ENCODE measurements around the gene MYEOV.

Gene MYEOV

GRCh38 chr11:69317401-69318092 lies 23.6 kb downstream of the MYEOV start:
- no peak for DNase-seq (ENCODE audit: low spot score)

- no peak for DNase-seq (ENCODE audit: low spot score)
Measured at GRCh38 chr11:69318093-69318420, 24.1 kb downstream of the MYEOV start.

- no peak for DNase-seq (ENCODE audit: low spot score)
Measured at GRCh38 chr11:69319255-69320106, 25.5 kb downstream of the MYEOV start.

- no peak for DNase-seq (ENCODE audit: low spot score)
Measured at GRCh38 chr11:69320326-69320725, 26.4 kb downstream of the MYEOV start.

GRCh38 chr11:69320756-69321741 lies 27.1 kb downstream of the MYEOV start:
- DNase-seq (ENCODE audit: low spot score), result peak; percentile 3

- no peak for DNase-seq (ENCODE audit: low spot score)
Measured at GRCh38 chr11:69321877-69322361, 28.0 kb downstream of the MYEOV start.

GRCh38 chr11:69325446-69325845 lies 31.5 kb downstream of the MYEOV start:
- DNase-seq (ENCODE audit: low spot score), result no peak

- DNase-seq (ENCODE audit: low spot score), result no peak
Measured at GRCh38 chr11:69326622-69327219, 32.8 kb downstream of the MYEOV start.

- DNase-seq (ENCODE audit: low spot score), result no peak
Measured at GRCh38 chr11:69327741-69328191, 33.8 kb downstream of the MYEOV start.

GRCh38 chr11:69328231-69328630 lies 34.3 kb downstream of the MYEOV start:
- DNase-seq (ENCODE audit: low spot score), result no peak

GRCh38 chr11:69329581-69329980 lies 35.6 kb downstream of the MYEOV start:
- DNase-seq (ENCODE audit: low spot score), result no peak

- no peak for DNase-seq (ENCODE audit: low spot score)
Measured at GRCh38 chr11:69330330-69330729, 36.4 kb downstream of the MYEOV start.

- DNase-seq (ENCODE audit: low spot score), result no peak
Measured at GRCh38 chr11:69333149-69333710, 39.3 kb downstream of the MYEOV start.

- no peak for DNase-seq (ENCODE audit: low spot score)
Measured at GRCh38 chr11:69333879-69334278, 39.9 kb downstream of the MYEOV start.

GRCh38 chr11:69335007-69335780 lies 41.2 kb downstream of the MYEOV start:
- no peak for DNase-seq (ENCODE audit: low spot score)

GRCh38 chr11:69335781-69336405 lies 41.9 kb downstream of the MYEOV start:
- no peak for DNase-seq (ENCODE audit: low spot score)

GRCh38 chr11:69337211-69337721 lies 43.3 kb downstream of the MYEOV start:
- no peak for DNase-seq (ENCODE audit: low spot score)

- no peak for DNase-seq (ENCODE audit: low spot score)
Measured at GRCh38 chr11:69339041-69339733, 45.2 kb downstream of the MYEOV start.

GRCh38 chr11:69339983-69340565 lies 46.1 kb downstream of the MYEOV start:
- DNase-seq (ENCODE audit: low spot score), result no peak

All from D341Med (cell line).